Progenitor cell of endocrine pancreas (in vitro differentiated cells): ENCODE results near the gene STMN3. TPM values are rescaled to one million over a fixed set of nuclear protein-coding genes. Genes with fewer than 3 reads are reported as not detected.

Experiments used
- DNase-seq: peaks from one replicate; pipeline ENCODE4 v3.0.0; 2021; ENCODE audit warnings: low spot score; ENCODE audit not compliant: unreplicated experiment
- H3K27ac Mint-ChIP-seq: 2 replicates; pipeline ENCODE4 v1.8.0; 2021; ENCODE audit warnings: mild to moderate bottlenecking, moderate library complexity, mixed read lengths
- H3K27me3 Mint-ChIP-seq: 2 replicates; pipeline ENCODE4 v1.8.0; 2021; ENCODE audit warnings: mixed read lengths
- H3K36me3 Mint-ChIP-seq: 2 replicates; pipeline ENCODE4 v1.8.0; 2022; ENCODE audit warnings: mixed read lengths; ENCODE audit not compliant: insufficient read depth
- H3K4me1 Mint-ChIP-seq: 2 replicates; pipeline ENCODE4 v1.8.0; 2021; ENCODE audit warnings: low read depth, mixed read lengths
- H3K4me3 Mint-ChIP-seq: 2 replicates; pipeline ENCODE4 v1.8.0; 2021; ENCODE audit warnings: low read depth, mild to moderate bottlenecking, moderate library complexity, mixed read lengths
- H3K9me3 Mint-ChIP-seq: 2 replicates; pipeline ENCODE4 v1.8.0; 2021; ENCODE audit warnings: low read depth, mixed read lengths
- total RNA-seq: library from RNA; stranded (reverse); gene quantifications from 2 replicates; pipeline ENCODE4 v1.2.1, GENCODE V29; 2021
- TF ChIP-seq, protein P1 (sequence below): fragments of 200-600 bp; sonication (generic); IDR thresholded peaks from one replicate; pipeline ENCODE4 v1.5.0; 2021; ENCODE audit warnings: antibody characterized with exemption, mild to moderate bottlenecking; ENCODE audit not compliant: unreplicated experiment

The STMN3 gene
- total RNA-seq, 1 donor from 2014 or later, result 25.6 TPM

DNA sequence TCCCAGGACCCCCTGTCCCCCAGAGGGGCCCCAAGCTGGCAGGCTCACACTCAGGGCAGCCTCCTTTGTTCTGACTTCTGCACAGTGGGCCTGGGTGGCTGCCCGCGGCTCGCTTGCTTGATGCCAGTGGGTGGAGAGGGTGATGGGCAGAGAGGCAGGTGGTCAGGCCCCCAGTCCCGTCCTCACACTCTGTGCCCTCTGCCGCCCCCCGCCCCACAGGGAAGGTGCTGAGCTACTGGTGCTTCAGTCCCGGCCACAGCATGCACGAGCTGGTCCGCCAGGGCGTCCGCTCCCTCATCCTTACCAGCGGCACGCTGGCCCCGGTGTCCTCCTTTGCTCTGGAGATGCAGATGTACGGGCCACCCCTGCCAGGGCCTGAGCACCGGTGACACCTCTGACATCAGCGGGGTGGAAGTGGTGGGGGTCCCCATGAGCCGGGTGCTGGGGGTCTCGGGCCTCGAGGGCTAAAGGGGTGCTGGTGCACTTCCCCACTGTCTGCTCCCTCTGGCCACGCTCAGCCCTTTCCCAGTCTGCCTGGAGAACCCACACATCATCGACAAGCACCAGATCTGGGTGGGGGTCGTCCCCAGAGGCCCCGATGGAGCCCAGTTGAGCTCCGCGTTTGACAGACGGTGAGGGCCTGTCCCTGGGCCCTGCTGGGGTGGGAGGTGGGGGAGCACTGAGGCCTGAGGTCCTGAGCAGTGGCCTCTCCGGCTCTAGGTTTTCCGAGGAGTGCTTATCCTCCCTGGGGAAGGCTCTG lies 34.4 kb upstream of the STMN3 start:
- TF ChIP-seq, protein P1, sequence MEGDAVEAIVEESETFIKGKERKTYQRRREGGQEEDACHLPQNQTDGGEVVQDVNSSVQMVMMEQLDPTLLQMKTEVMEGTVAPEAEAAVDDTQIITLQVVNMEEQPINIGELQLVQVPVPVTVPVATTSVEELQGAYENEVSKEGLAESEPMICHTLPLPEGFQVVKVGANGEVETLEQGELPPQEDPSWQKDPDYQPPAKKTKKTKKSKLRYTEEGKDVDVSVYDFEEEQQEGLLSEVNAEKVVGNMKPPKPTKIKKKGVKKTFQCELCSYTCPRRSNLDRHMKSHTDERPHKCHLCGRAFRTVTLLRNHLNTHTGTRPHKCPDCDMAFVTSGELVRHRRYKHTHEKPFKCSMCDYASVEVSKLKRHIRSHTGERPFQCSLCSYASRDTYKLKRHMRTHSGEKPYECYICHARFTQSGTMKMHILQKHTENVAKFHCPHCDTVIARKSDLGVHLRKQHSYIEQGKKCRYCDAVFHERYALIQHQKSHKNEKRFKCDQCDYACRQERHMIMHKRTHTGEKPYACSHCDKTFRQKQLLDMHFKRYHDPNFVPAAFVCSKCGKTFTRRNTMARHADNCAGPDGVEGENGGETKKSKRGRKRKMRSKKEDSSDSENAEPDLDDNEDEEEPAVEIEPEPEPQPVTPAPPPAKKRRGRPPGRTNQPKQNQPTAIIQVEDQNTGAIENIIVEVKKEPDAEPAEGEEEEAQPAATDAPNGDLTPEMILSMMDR, result no peak
- H3K4me3 Mint-ChIP-seq, result no peak overlapping the region
- H3K27ac Mint-ChIP-seq, result no peak overlapping the region

DNA sequence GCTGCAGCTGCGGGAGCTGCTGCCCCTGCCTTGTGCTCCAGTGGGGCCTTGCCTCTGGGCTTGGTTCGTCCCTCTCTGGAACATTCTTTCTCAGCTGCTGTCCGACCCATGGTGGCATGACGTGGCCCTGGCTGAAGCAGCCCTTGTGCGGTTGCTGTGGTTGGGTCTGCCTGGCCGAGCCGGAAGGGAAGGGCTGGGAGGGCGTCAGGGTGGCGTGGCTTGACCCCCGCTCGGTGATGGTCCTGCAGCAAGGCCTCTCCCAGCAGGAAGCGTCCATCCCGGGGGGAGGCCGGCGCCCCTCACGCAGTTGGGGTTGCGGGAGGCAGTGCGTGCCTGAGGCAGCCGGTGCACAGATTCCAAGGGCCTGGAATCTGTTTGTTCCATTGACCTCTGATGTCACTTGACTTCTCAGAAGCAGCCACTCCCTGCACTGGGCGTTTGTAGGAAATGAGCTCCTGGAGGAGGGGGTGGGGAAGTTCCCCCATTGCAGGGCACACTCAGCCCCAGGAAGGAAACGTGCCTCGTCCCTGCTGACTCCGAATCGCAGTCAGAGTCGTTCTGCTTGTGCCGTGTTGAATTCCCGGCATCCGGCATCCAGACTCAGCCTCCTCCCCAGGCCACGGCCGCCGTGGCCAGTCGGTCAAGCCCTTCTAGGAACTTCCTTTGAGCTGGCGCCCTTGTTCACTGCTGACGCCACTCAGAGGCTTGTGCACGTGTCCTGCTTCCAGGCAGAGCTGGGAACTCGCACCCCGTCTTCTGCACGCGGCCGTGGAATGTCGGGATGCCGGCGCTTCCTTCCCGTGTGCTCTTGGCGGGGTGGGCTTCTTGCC lies 33.5 kb upstream of the STMN3 start:
- TF ChIP-seq, protein P1, result no peak
- no peaks in the 10 kb centered on the region for H3K4me1 Mint-ChIP-seq
- no peak overlapping the region for H3K4me3 Mint-ChIP-seq
- H3K27ac Mint-ChIP-seq, result no peak overlapping the region
- no peaks in the 10 kb centered on the region for H3K36me3 Mint-ChIP-seq
- no peak for DNase-seq
- H3K27me3 Mint-ChIP-seq, result no peaks in the 10 kb centered on the region
- H3K9me3 Mint-ChIP-seq, result no peaks in the 10 kb centered on the region

More for the DNA sequence above, 34.4 kb upstream of the STMN3 start:
- DNase-seq, result no peak
- Mint-ChIP-seq H3K36me3 (no peaks in the 10 kb centered on the region), H3K4me1 (no peaks in the 10 kb centered on the region), H3K9me3 (no peaks in the 10 kb centered on the region), H3K27me3 (no peaks in the 10 kb centered on the region)

DNA sequence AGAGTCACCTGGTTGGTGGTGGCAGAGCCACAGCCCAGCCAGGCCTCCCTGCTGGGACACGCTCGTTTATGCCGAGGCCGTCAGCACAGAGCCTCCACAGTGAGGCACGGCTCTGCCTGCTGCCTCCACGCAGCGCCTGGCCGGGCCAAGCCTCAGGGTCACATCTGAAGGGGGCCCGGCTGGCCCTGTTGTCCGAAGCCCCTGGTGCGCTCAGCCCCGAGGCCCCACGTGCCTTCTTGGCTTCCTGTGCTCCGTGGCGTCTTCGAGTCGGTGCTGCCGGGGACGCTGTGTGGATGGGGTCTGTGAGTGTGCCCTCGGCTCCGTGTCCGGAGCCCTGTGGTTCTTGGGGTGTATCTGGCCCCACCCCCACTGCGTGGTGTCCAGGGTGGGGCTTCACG lies 32.9 kb upstream of the STMN3 start:
- Mint-ChIP-seq H3K36me3 (no peaks in the 10 kb centered on the region), H3K27ac (no peak overlapping the region), H3K27me3 (no peaks in the 10 kb centered on the region), H3K4me1 (no peaks in the 10 kb centered on the region), H3K9me3 (no peaks in the 10 kb centered on the region), H3K4me3 (no peak overlapping the region)
- TF ChIP-seq, protein P1, result no peak
- DNase-seq, result no peak

DNA sequence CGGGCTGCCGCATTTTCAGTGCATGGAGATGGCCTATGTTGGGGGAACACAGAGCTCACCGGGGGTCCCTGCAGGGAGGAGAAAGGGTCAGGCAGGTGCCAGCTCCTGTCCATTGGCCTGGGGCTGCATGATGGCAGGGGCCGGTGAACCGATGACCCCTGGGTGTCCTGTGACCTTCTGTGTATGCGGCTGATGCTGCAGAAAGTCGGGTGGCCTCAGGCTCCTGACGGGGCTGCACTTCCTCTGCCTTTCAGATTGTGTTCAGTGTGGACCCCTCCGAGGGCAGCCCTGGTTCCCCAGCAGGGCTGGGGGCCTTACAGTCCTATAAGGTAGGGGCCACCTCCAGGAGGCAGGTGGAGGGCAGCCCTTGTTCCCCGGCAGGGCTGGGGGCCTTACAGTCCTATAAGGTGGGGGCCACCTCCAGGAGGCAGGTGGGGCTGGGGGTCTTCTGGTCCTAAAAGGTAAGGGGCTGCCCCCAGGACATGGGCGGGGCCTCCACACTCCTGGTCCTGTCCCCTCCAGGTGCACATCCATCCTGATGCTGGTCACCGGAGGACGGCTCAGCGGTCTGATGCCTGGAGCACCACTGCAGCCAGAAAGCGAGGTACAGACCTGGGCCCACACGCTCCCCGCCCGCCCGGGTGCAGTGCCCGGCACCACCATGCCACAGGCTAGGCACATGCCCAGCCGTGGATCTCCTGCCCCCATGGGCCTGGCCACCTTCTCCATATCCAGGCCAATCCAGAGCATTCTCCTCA lies 32.2 kb upstream of the STMN3 start:
- Mint-ChIP-seq H3K27ac (no peak overlapping the region), H3K27me3 (no peaks in the 10 kb centered on the region), H3K36me3 (no peaks in the 10 kb centered on the region), H3K4me1 (no peaks in the 10 kb centered on the region), H3K4me3 (no peak overlapping the region), H3K9me3 (no peaks in the 10 kb centered on the region)
- TF ChIP-seq, protein P1, result no peak
- DNase-seq, result no peak
